Glomerular endothelial cell (primary cell): ENCODE measurements around the gene UMAD1. TPM values are rescaled to one million over a fixed set of nuclear protein-coding genes. Genes with fewer than 3 reads are reported as not detected.
A peak's percentile ranks its signal among the peaks of the same experiment; 100 is the strongest.
"Not testable (repeated sequence)": the region's sequence is repeated elsewhere in the genome, so short reads cannot be mapped to it uniquely, and the experiment has no call there.

Experiments
- DNase-seq: peaks from one replicate; pipeline ENCODE4 v3.0.0-alpha.2; 2011; ENCODE audit warnings: low read depth, low spot score; ENCODE audit errors: extremely low read depth
- total RNA-seq: library from RNA; depleted of rRNA; stranded (reverse); fragments of >200 nt; gene quantifications from 2 replicates; pipeline ENCODE4 v1.2.3, GENCODE V29; 2015

Gene UMAD1
- total RNA-seq, 1 donor from 2014 or later, result 5.4 TPM

DNA sequence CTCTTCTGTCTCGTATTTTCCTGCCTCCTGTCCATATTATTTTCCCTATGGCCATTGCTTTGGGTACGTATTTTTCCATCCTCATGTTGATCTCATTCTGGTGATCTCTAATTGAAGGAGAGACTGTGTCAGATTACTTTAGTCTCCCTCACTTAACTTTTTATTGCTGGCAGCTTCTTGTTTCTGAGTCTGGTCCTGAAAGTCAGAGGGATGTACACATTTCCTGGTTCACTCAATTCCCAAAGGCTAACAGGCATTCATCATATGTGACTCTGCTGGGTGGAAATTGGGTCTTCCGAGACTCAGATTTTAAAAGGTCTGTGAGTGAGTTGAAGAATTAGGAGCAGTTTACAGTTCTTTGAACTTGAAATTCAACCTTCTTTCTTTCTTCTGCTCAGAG, 10.9 kb downstream of the UMAD1 start:
- DNase-seq, result no peak

DNA sequence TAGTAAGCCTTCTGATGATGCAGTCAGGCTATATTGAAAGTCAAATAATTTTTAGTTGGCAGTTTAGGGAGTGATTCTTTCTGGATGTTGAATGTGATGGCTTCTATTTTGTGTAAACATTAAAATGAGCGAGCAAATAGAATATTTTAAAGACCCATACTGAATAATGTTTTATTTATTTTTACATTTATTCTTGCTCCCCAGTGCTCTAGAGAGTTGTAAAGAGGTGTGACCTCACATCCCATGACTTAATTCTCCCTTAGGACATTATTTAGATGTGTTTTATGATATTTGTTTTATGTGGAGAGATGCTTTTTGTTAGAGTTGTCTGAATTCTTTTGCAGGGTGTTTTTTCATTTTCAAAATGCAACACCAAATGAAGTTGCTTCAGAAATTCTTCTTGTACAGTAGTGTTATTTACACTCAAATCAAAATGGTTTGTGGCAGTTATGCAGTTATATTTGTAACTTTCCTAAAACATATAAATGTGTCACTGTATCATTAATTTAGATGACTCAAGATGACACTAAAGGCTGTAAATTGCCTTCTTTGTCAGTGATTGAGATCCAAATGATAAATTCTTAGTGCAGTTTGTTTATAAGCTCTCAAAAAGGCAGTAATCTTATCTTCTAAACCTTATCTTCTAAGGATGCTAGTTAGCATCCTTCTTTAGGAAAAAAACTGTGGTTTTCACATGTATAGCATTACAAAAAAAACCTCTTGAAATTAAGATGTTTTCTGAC, 12.4 kb downstream of the UMAD1 start:
- DNase-seq, result no peak

DNA sequence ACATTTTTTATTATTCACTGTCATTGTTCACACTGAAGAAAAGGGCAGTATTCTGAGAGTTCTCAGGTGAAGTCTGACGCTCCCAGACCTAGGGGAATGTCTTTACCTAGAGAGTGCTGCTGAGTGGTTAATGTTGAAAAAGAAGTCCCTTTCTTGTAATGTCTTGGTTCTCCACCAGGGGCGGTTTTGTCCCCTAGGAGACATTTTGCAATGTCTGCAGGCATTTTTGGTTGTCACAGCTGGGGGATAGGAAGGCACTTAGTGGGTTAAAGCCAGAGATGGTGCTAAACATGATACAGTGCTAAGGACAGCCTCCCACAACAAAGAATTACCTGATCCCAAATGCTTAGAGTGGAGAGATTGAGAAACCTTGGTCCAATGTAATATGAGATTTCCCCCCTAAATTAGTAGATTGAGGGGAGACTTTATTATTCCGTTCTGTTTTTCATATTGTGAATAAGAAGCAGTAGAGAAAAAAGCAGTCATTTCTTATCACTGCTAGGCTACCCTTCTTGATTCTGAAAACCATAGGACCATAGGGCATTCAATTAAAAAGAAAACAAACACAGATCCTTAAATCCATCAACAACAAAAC, 13.1 kb downstream of the UMAD1 start:
- no peak for DNase-seq

DNA sequence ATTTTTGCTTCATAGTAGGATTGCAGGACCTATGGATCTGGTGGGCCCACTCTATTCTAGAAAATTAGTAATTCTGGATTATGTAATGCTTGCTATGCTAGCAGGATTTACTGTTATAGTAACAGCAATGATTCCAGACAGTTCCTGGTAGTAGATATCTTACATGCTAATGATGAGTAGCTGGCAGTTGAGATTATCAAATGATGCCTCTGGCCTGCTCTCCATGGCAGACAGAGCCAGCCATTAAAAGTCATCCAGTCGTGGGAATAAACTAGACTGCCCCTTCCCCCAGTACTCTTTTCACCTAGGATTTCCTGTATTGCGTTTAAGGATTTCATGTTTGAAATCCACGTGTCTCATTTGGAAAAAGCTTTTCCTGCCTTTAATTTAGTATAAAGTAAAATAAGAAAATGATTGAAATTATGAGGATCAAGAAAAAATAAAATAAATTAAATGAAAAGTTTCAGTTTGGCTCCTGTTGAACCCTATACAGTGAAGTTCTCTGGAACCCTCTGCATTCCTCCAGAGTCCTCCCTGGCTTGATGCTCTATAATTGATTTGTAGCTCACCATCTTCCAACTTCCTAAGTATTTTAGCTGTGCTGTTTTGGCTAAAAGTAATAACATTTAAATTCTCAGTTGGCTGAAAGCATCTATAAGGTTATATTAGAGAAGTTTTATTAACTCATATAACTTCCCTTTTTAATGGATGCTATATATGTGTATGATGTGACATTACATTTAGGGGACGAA, 14.6 kb downstream of the UMAD1 start:
- no peak for DNase-seq

DNA sequence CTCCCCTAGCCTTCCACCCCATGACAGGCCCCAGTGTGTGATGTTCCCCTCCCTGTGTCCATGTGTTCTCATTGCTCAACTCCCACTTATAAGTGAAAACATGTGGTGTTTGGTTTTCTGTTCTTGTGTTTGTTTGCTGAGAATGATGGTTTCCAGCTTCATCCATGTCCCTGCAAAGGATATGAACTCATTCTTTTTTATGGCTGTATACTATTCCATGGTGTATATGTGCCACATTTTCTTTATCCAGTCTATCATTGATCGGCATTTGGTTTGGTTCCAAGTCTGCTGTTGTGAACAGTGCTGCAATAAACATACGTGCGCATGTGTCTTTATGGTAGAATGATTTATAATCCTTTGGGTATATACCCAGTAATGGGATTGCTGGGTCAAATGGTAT, 15.9 kb downstream of the UMAD1 start:
- not testable (repeated sequence) for DNase-seq

DNA sequence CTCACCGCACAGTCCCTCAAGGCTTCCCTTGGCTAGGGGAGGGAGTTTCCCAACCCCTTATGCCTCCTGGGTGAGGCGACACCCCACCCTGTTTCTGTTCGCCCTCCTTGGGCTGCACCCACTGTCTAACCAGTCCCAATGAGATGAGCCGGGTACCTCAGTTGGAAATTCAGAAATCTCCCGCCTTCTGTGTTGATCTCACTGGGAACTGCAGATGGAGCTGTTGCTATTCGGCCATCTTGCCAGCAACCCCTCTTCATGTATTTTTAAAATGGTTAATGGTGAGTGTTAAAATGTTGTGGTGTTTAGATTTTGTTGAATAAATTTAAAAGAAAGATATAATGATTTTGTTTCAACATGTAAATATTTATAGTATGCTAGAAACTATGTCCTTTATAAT, 22.0 kb downstream of the UMAD1 start:
- no peak for DNase-seq

DNA sequence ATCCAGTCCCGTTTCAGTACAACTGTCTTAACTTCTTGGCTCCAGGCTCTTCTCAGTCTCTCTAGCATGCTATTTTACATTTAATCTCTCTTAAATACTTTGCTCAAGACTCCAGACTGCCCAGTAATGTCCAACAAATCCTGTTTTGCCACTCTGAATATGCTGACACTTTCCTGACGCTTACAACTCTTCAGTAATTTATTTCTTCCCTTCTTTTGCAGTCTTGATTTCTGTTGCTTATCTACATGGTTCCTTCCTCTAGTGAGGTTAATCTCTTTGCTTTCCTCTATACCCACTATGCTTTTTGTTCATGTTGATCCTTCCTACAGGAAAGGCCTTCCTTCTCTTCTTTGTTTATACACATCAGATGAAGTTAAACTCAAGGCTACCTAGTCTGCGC, 23.7 kb downstream of the UMAD1 start:
- no peak for DNase-seq

DNA sequence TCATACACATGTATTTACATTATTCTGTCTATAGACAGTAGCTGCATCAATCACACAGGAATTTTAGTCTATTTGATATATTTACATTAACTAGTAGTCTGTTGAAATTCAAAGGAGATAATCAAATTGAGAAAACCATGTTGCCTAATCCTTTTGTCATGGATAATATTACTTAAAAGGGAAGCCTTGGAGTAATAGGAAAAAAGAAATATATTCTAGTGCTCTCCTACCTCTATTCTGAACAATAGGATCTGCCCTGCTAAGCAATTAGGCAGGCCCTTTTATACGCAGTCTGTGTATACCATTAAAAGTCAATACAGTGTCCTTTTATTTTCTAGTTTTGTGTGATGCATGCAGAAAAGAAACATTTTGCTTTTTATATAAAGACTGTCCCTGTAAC, 24.5 kb downstream of the UMAD1 start:
- DNase-seq, result no peak

DNA sequence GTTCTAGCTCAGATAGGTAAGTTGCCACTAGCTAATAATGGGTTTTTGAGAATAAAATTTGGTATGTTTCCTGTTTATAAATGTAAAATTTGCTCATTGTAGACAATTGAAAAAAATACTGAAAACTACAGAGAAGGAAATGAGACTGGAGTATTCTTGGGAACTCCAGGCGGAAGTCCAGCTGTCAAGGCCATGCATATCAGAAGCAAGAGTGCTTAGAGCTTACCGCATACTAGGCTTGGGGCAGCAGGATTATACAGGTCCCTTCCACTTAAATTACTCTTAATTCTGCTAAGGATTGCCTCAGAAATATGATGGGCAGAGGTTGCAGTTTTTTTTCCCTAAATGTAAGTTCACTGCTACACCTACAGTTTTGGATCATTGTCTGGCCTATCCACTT, 26.6 kb downstream of the UMAD1 start:
- DNase-seq, result no peak

DNA sequence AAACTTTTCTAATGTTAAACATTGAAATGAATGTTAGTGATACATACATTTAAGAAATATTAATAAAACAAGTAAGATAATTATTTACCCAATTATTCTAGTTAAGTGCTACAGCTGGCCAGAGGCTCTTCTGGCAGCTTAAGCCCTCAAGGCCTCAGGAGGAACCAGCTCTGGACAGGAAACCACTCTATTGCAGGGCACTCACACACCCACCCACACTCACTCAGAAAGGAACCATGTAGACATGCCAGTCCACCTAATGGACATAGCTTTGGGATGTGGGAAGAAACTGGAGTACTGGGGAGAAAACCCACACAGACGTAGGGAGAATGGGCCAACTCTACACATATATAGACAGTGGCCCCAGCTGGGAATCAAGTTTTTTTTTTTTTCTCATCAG, 28.2 kb downstream of the UMAD1 start:
- DNase-seq, result no peak

DNA sequence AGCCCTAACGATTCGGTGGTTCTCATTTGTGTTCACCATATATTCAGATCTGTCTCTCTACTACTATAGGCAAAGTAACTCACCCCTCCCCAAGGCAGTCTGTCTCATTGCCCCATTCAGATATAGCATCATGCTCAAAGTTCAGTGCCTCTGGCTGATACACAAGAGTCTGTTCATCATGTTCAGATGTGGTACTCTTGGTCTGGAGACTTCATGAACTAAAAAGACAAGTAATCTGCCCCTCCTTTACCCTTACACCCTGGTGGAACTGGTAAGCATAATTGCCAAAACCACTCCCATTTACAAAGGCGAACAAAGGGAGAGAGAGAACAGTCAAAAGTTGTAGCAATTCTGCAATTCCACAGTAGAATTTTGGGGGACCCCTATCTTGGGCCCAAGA, 29.9 kb downstream of the UMAD1 start:
- no peak for DNase-seq

DNA sequence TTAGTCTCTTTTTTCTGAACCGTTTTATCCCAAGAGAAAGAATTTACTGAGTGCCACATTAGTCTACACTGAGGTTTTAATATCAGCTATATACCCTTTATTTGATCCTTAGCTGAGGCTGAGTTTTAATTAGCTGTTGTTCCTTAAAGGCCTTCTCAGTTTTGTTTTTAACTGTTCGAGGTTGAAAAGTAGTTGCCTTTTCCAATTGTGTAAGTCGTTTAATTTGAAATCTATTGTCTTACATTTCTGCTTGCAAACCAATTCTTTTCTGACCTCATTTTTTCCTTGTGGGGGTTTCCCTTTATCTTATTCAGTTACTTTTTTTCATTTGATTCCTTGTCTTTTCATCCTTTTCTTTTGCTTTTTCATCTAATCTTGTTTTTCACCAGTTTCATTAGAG, 30.8 kb downstream of the UMAD1 start:
- no peak for DNase-seq

DNA sequence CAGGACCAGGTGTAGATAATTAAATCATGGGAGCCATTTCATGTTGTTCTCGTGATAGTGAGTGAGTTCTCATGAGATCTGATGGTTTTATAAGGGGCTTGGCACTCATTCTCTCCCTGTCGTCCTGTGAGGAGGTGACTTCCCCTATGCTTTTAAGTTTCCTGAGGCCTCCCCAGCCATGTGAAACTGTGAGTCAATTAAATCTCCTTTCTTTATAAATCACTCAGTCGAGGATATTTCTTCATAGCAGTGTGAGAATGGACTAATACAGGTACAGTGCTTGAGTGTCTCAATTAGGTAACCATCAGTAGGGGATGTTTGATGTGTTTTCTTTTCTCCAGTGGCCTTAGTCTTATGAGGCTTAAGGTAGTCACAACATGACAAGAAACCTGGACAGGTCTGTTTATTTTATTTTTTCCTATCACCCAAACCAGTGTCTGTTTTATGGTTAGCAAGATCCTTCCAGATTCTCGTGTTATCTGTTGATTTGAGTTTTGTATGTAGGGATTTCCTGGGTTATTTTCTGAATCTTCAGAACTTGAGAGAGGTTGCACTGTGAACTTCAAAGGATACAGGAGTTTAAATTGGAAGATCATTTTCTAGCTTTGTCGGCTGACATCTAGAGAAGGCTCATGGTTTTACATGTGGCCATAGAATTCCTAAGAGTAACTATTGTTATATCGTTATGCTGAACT, 32.1 kb downstream of the UMAD1 start:
- no peak for DNase-seq

DNA sequence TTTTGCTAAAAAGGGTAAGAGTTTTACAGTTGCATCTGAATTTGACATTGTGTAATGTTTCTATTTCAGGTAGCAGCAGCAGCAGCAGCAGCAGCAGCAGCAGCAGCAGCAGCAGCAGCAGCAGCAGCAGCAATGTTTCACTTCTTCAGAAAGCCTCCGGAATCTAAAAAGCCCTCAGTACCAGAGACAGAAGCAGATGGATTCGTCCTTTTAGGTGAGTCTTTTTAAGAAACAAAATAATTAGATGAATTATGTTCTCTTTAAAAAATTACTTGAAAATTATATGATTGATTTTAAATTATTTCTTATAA, 32.6 kb downstream of the UMAD1 start:
- DNase-seq, result no peak

DNA sequence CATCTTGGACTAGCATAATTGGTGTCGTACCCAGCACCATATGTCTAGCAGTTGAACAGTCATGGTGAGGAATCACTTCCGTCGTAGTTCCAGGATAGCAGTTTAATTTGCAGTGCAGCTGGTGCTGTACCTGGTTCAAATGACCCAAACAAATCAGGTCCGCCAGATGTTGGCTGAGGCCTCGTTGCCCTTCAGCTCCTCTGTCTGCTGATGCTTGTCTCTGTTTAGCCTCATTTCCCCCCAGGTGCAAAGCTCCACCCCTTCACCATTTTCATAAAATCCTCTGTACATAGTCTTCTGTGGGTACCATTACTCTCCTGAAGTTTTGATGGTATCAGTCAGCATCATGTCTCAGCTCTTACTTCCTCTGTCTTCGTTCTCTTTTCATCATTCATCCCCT, 35.1 kb downstream of the UMAD1 start:
- no peak for DNase-seq

DNA sequence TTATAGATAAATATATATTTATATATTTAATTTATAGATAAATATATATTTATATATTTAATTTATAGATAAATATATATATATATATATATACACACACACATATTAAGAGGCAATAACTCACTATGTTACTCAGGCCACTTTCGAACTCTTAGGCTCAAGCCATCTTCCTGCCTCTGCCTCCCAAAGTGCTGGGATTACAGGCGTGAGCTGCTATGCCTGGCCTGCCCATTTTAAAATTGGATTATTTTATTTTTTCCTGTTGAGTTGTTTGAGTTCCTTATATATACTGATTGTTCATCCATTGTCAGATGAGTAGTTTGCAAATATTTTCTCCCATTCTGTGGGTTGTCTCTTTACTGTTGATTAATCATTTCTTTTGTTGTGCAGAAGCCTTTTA, 39.1 kb downstream of the UMAD1 start:
- DNase-seq, result not testable (repeated sequence)

DNA sequence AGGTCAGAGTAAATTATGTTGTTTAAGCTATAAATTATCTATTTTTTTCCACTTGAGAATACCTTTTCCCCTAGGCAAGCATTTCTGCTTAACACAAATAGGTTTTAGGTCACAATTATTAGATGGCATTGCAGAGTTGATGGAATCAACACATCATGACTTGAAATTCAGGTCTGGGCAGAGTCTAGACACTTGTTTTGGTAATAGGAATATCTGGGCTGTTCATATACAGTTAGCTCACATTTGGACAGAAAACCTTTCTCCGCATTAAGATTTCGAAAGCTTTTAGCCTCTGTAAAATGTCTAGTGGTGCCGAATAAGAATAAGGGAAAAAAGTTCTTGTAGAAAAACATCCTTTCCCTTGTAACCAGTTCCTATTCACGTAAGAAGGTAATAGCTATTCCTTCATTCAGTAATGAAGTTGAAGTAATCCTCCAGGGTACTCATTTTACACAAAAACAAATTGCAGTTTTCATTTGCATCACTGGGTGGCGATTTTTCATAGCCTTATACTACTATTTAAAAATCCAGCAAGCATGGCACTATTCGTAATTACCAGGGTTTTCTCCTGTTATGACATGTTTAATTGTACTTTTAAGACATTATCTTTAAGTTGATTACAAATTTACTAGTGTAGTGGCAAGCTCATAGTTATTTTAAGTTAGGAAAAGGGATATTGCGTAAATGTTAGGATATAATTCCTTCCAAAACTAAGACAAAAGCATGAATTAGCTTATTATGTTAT, 40.8 kb downstream of the UMAD1 start:
- peak; percentile 52 for DNase-seq

DNA sequence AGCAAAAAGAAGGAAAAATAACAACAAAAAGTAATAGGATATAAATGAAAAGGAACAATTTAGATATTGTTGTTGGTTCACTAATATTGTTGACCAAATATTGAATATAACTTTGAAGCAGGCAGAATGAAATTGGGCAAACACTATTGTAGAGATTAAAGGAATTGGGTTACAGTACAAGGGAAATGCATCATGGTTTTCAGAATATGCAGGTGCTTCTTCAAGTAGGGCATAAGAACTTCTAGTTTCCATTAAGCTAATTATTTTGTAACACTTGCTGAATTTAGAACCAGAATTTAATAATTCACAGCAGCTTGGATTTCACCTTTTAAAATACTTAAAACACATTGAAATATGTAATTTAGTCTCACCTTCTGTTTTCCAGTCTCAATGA, 41.4 kb downstream of the UMAD1 start:
- DNase-seq, result no peak

DNA sequence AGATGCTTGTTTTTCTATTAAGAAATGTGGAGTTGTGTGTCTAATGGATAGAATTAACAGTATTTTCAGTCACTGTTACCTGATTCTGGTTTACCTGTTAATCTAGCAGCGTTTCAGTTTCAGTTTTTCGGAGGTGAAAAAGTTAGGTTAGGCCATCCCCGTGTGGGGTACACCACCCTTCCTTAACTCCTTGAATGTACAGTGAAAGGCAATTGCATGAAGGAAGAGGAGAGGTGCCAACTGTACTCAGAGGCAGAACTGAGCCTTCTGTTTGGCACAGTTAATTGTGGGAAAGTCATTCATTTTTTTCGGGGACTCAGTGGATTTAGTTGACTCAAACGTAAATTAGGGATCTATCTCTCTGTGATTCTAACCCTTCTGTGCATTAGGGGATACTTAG, 42.3 kb downstream of the UMAD1 start:
- no peak for DNase-seq

DNA sequence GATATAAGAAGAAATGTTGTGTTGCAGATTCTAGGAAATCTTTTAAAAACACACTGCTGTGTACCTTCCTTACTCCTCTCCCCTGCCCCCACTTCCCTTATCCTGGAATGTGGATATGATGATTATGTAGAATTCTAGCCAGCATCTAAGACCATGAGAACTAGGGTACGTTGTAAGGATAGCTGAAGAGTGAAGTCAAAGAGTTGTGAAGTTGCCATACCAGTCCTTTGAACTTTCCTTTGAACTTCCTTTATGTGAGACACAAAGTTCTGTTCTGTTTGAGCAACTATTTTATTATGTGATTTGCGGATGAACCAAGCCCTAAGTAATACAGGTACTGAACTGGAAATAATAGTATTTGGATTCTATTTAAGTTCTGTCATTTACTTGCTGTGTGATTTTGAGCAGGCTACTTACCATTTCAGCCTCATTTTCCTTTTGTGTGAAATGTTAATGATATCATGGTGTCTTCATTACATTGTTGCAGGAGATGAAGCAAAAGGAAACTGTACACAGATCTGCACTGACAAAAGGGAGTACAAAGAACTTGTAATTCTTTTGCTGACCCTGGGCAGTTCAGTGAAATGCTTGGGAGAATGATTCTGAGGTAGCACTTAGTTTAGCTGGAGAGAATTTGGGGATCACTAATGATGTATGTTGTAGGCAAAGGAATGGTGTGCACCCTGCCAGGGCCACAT, 46.4 kb downstream of the UMAD1 start:
- DNase-seq, result no peak
